Measurements from ENCODE around the gene CTDSPL.

CTDSPL gene

GRCh38 chr3:38006445-38006995, 144.8 kb downstream of the CTDSPL start:
- Histone ChIP-seq H3K27ac (replicated peaks) (no peak overlapping the region), H3K4me3 (replicated peaks; ENCODE audit: insufficient read depth, low read length) (no peak overlapping the region), H3K27me3 (ENCODE audit: insufficient read depth, poor library complexity, severe bottlenecking) (no peaks in the 10 kb centered on the region)
- no peak for DNase-seq (ENCODE audit: low read depth in 1 of 2, low spot score in 1 of 2)
- TF ChIP-seq GABPA (IDR thresholded peaks at IDR 0.05; ENCODE audit: low read depth) (no peak), SPI1 (IDR thresholded peaks at IDR 0.05; ENCODE audit: borderline replicate concordance, low read depth) (no peak), REST (IDR thresholded peaks at IDR 0.05; ENCODE audit: insufficient replicate concordance, low read depth) (no peak), CTCF (IDR thresholded peaks at IDR 0.05; ENCODE audit: insufficient read depth, low read length) (no peak), POLR2AphosphoS5 (IDR thresholded peaks at IDR 0.05; ENCODE audit: low read depth) (no peak)

GRCh38 chr3:38007754-38008090, 146.0 kb downstream of the CTDSPL start:
- no peaks in the 10 kb centered on the region for H3K27me3 ChIP-seq (ENCODE audit: insufficient read depth, poor library complexity, severe bottlenecking)
- TF ChIP-seq SPI1 (IDR thresholded peaks at IDR 0.05; ENCODE audit: borderline replicate concordance, low read depth) (no peak), CTCF (IDR thresholded peaks at IDR 0.05; ENCODE audit: insufficient read depth, low read length) (no peak), GABPA (IDR thresholded peaks at IDR 0.05; ENCODE audit: low read depth) (no peak), REST (IDR thresholded peaks at IDR 0.05; ENCODE audit: insufficient replicate concordance, low read depth) (no peak), POLR2AphosphoS5 (IDR thresholded peaks at IDR 0.05; ENCODE audit: low read depth) (no peak; the same call in 1 of the 2 replicates)

GRCh38 chr3:38008191-38008701, 146.6 kb downstream of the CTDSPL start:
- Histone ChIP-seq H3K4me3 (replicated peaks; ENCODE audit: insufficient read depth, low read length) (no peak overlapping the region), H3K27me3 (ENCODE audit: insufficient read depth, poor library complexity, severe bottlenecking) (no peaks in the 10 kb centered on the region), H3K27ac (replicated peaks) (no peak overlapping the region)
- no peak for DNase-seq (ENCODE audit: low read depth in 1 of 2, low spot score in 1 of 2)
- TF ChIP-seq POLR2AphosphoS5 (IDR thresholded peaks at IDR 0.05; ENCODE audit: low read depth) (no peak), REST (IDR thresholded peaks at IDR 0.05; ENCODE audit: insufficient replicate concordance, low read depth) (no peak), CTCF (IDR thresholded peaks at IDR 0.05; ENCODE audit: insufficient read depth, low read length) (no peak), SPI1 (IDR thresholded peaks at IDR 0.05; ENCODE audit: borderline replicate concordance, low read depth) (no peak), GABPA (IDR thresholded peaks at IDR 0.05; ENCODE audit: low read depth) (no peak)

More at GRCh38 chr3:38007754-38008090, 146.0 kb downstream of the CTDSPL start:
- DNase-seq (ENCODE audit: low read depth in 1 of 2, low spot score in 1 of 2) = no peak
- Histone ChIP-seq H3K4me3 (replicated peaks; ENCODE audit: insufficient read depth, low read length) (no peak overlapping the region), H3K27ac (replicated peaks) (no peak overlapping the region)

Data from HL-60 (cell line).